ENCODE results near the gene HPCA.

HPCA gene

DNA sequence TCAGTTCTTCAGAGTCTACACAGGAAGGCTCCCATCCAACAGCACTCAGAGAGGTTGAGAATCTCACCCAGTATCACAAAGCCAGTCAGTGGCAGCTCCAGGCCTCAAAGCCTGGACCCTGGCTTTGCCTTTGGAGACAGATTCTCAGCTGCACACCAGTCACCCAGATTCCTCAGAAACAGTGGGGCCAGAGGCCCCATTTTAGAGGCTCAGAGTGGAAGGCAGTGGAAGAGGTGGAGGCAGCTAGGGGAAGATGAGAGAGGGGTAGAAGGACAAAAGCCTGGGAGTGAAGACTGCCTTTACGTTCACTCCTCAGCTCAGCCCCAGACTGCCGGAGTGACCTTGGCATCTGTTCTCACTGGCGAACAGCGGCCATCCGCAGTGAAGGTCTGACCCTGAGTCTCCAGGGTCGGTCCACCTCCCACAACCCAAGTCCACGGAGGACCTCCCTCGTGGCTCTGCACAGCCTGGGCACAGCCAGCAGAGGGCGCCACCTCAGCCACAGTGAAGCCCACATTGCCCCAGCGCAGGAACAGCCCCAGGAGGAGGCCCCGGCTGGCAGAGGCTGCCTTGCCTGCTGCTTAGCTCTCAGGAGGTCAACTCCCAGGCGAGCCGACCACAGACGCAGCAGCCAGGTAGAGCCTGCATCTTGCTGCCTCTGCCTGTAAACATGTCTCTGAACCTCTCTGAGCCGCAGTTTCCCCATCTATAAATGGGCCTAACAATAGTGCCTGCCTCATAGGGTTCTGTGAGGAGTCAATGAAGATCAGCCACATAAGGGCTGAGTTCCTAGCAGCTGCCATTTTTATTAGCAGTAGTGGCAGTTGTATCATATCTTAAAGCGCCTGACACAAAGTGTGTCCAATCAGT, 9.7 kb upstream of the HPCA start:
- in situ Hi-C loops (cut with HindIII; ENCODE audit: low pct_unique_long_range_greater_than_20kb, low sequenced_read_pairs): no loop called here
- peak; percentile 55 to 65 for DNase-seq (ENCODE audit: low read depth in 1 of 2, low spot score in 1 of 2)
- TF ChIP-seq JUND (IDR thresholded peaks at IDR 0.05; ENCODE audit: low read depth): no peak

DNA sequence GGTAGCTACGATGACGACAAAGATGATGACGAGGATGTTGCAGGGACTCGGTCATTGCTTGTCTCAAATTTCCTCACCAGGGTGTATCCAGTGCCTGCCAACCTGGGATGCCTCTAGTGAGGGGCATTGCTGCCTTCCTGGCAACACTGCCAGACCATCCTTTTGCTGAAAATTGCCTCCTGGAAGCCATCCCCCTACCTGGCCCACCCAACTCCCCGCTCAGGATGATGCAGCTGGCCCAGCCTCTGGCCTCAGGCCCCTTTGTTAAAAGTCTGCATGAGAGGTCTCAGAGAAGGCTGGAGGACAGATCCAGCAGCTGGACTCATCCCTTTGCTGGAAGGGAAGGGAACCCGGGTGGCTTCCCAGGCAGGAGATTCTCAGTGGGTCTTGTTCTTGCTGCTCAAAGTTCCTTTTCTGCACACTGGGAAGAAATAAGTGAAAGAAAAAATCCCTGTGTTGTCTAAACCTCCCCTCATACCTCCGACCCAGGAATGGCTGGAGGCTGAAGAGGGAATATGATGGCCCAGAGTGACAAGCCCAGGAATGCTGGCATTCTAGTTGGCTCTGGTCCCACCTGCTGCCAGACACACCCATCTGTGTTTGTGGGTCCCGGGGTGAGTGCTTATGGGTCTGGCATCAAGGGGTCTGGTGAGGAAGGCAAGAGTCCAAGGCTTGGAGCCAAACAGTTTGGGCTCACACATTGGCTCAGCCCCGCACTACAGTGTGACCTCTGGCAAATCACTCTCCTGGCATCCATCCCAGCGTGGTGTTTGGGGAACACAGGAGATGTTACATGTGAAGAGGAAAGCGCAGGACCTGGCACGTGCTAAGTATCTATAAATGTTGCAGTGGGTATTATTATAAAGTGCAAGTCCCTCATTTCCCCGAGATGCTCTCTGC, 8.8 kb upstream of the HPCA start:
- in situ Hi-C loops (cut with HindIII; ENCODE audit: low pct_unique_long_range_greater_than_20kb, low sequenced_read_pairs): no loop called here
- no peak for DNase-seq (ENCODE audit: low read depth in 1 of 2, low spot score in 1 of 2)

DNA sequence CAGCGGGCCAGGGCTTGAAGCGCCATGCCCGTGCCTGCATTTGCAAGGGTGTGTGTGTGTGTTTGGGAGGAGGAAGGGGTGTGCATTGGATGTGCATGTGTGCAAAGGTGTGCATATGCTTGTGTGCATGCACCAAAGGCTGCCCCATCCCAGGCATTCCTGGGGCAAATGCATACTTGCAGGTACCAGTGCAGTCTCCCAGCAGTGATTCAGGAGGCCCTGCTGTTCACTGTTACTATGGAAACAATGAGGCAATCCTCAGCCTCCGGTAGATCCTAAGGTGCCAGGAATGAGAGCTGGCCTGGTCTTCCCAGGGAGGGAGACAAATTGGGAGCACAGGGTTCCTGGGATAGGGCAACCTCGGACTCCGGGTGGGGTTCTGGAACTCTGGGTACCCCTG, 8.1 kb upstream of the HPCA start:
- DNase-seq (ENCODE audit: low read depth in 1 of 2, low spot score in 1 of 2): peak; percentile 24 to 65
- in situ Hi-C loops (cut with HindIII; ENCODE audit: low pct_unique_long_range_greater_than_20kb, low sequenced_read_pairs): no loop called here
- TF ChIP-seq JUND (IDR thresholded peaks at IDR 0.05; ENCODE audit: low read depth): no peak

More for the DNA sequence above, 8.8 kb upstream of the HPCA start:
- no peak for TF ChIP-seq JUND (IDR thresholded peaks at IDR 0.05; ENCODE audit: low read depth)

DNA sequence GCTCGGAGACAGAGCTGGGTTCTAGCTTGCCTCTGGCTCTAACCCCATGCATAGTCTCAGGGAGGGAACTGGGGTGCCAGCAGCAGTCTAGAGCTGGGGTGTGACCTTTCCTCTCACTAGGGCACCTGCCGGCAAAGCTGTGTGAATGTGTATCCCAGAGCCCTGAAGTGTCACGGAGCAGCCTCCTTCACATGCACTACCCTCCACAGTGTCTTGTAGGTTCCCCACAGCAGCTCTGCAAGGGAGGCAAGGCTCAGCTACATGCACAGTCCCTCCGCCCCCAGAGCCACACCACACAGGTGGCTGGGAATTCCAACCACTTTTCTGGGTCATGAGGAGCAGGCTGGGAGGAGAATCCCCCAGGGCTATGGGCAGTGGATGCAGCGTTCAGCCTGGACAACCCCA, 7.7 kb upstream of the HPCA start:
- in situ Hi-C loops (cut with HindIII; ENCODE audit: low pct_unique_long_range_greater_than_20kb, low sequenced_read_pairs): no loop called here
- TF ChIP-seq JUND (IDR thresholded peaks at IDR 0.05; ENCODE audit: low read depth): no peak
- no peak for DNase-seq (ENCODE audit: low read depth in 1 of 2, low spot score in 1 of 2)

DNA sequence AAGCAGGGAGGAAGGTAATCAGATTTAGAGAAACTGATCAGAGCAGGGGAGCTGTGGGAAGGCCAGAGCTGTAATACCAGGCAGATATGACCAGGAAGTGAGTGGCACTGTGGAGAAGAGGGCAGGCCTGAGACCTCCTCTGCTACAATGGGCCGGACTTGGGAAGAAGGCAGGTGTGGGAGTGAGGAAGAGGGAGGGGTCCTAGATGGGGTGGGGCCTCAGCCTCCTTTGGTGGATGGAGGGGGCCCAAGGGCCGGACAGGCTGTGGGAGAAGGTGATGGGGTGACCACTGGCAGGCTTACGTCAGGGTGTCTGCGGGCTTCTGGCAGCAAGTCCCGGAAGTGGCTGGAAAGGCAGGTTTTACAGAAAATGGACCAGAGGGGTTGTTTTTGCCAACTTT, 5.0 kb upstream of the HPCA start:
- in situ Hi-C loops (cut with HindIII; ENCODE audit: low pct_unique_long_range_greater_than_20kb, low sequenced_read_pairs): no loop called here
- no peak for DNase-seq (ENCODE audit: low read depth in 1 of 2, low spot score in 1 of 2)
- no peak for TF ChIP-seq JUND (IDR thresholded peaks at IDR 0.05; ENCODE audit: low read depth)

DNA sequence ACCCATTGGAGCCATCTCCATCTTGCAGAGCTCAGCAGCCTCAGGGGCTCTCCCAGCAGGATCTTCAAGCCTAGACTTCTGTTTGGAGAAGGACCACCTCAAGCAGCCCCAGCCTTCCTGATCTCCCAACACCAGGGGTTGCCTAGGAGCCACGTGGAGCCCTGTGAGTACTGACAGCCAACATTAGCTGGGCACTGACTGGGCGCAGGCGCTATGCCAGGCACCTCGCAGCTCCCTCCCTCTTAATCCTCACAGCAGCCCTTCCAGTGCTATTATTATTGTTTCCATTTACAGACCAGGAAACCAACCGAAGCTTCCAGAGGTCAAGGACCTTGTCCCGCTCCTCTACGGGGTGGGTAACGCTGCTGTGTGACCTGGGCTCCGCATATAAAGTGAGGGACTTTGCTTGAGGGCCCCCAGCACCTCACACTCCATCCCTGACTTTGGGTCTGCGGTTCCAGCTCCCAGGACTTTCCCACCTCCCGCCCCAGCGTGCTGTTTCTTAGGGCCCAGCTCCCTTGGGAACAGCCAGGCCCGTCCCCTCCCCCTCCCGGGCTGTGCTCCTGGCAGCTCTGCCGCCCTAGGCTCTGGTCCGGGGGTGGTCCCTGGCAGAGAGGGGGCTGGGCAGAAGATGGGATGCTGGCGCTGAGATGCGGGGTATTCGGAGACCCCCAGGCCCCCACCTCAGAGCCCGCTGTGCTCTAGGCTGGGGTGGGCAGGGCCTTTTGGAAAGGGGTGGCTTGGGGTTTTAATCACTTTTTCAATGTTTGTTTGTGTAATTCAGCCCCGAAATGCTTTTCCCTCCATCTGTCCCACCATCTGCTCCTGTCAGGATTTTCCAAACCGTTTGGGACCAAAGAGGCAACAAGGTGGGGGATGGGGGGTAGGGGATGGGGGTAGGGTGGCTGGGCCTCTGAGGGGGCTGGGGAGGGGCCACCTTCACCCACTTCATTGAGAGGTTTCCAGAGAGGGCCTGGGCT, 4.1 kb upstream of the HPCA start:
- DNase-seq (ENCODE audit: low read depth in 1 of 2, low spot score in 1 of 2): no peak
- in situ Hi-C loops (cut with HindIII; ENCODE audit: low pct_unique_long_range_greater_than_20kb, low sequenced_read_pairs): no loop called here
- TF ChIP-seq JUND (IDR thresholded peaks at IDR 0.05; ENCODE audit: low read depth): no peak

DNA sequence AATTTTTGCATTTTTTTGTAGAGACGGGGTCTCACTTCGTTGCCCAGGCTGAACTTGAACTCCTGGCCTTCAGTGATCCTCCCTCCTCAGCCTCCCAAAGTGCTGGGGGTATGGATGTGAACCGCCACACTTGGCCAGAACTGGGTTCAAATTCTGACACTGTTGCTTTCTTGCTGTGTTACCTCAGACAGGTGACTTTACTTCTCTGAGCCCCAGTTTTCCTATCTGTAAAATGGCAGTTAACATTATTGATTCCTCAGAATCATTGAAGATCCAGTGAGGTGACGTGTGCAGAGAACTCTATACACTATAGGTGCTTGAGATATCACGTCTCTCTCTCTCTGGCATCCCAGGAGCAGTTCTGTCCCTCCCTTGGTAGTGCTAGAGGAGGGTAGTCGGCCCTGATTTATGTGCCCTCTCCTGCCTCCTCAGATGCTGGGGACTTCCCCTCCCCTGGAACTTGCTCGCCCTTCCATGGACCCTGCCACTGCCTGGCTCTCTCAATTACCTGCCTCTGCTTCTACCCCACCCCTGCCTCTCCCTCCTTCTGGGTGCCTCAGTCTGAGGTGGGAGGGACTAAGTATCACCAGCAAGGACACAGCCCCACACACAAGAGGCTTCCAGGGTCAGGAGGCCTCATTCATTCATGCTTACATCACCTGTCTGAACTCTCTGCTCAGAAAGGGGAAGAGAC, 2.8 kb upstream of the HPCA start:
- no peak for TF ChIP-seq JUND (IDR thresholded peaks at IDR 0.05; ENCODE audit: low read depth)
- in situ Hi-C loops (cut with HindIII; ENCODE audit: low pct_unique_long_range_greater_than_20kb, low sequenced_read_pairs): no loop called here
- DNase-seq (ENCODE audit: low read depth in 1 of 2, low spot score in 1 of 2): no peak

DNA sequence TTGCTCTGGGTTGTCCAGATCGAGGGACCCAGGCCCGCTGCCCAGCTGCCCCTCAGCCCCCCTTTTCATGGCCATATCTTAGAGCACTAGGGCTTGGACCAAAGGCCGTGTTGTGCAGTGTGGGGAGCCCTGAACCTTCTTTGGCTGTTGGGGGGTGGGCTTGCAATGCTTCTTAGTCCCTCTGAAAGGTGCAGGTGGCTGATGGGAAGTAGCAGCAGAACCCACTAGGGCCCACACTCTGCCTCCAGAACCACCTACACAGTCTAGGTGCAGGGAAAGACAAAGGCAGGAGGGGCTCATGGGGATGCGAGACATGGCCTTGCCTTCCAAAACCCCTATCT, 2.3 kb upstream of the HPCA start:
- no peak for DNase-seq (ENCODE audit: low read depth in 1 of 2, low spot score in 1 of 2)
- in situ Hi-C loops (cut with HindIII; ENCODE audit: low pct_unique_long_range_greater_than_20kb, low sequenced_read_pairs): no loop called here
- TF ChIP-seq JUND (IDR thresholded peaks at IDR 0.05; ENCODE audit: low read depth): no peak

DNA sequence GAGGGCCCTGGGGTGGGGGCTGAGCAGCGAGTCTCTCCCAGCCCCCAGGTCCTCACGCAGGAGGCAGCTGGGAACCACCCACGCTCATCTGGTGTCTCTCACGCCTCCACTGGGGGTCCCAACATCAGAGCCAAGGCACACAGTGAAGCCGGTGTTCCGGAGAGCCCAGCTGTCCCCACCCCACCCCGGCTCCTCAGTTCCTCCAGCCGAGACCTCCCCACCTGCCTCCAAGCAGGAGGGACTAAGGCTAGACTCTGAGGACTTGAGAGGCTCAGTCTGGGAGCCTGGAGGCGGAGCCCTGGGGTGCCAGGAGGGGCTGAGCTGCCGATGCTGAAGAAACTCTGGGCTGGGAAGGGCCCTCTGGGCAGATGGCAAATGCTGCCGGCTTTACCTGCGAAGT, 1.6 kb upstream of the HPCA start:
- in situ Hi-C loops (cut with HindIII; ENCODE audit: low pct_unique_long_range_greater_than_20kb, low sequenced_read_pairs): no loop called here
- no peak for TF ChIP-seq JUND (IDR thresholded peaks at IDR 0.05; ENCODE audit: low read depth)
- DNase-seq (ENCODE audit: low read depth in 1 of 2, low spot score in 1 of 2): no peak

DNA sequence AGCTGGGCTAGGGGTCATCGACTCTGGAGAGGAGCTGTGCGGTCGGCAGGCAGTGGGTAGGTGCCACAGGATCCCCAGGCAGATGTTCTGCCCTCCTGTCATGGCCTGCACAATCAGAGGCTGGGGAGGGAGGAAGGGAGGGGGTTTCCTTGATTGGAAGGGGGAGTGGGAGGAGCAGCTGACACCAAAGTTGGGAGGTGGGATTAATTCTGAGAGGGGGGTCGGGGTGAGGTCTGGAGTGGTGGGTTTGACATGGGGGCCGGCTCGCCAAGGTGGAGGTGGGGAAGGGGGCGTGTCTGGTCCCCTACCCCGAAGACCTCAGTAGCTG, 651 bp upstream of the HPCA start:
- no peak for TF ChIP-seq JUND (IDR thresholded peaks at IDR 0.05; ENCODE audit: low read depth)
- in situ Hi-C loops (cut with HindIII; ENCODE audit: low pct_unique_long_range_greater_than_20kb, low sequenced_read_pairs): no loop called here
- no peak for DNase-seq (ENCODE audit: low read depth in 1 of 2, low spot score in 1 of 2)

DNA sequence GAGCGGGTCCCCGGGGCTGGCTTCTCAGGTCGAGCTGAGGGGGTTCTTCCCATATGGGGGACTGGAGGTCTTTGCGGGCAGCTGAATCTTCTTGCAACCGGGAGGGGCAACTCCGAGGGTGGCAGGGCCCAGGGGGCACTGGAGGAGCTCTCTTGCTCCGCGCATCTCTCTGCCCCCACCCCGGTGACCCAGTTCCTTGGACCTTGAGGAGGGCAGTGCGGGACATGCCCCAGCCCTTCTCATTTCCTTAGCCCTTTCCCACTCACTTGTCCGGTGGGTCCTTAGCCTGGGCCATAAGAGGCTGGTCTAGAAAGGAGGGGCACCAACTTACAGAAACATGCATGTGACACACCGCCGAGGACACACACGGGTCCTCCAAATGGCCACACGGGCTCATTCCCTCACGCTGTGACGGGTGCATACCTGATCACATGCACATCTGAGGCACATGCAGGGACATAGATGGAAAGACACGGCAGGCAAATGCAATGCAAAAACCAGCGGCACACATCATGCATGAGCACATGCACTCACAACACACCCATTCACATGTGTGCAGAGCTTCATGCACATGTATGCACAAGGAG, 630 bp downstream of the HPCA start:
- in situ Hi-C loops (cut with HindIII; ENCODE audit: low pct_unique_long_range_greater_than_20kb, low sequenced_read_pairs): no loop called here
- DNase-seq (ENCODE audit: low read depth in 1 of 2, low spot score in 1 of 2): no peak

More for the DNA sequence above, 630 bp downstream of the HPCA start:
- no peak for TF ChIP-seq JUND (IDR thresholded peaks at IDR 0.05; ENCODE audit: low read depth)
